ENCODE results near the gene CTSF. TPM values are rescaled to one million over a fixed set of nuclear protein-coding genes. Genes with fewer than 3 reads are reported as not detected.
"Not testable (repeated sequence)": the region's sequence is repeated elsewhere in the genome, so short reads cannot be mapped to it uniquely, and the experiment has no call there.

Gene CTSF
- total RNA-seq, 2 experiments from 2014 or later = not detected

- no peaks in the 10 kb centered on the region for H3K9me2 ChIP-seq (ENCODE audit: insufficient read depth, low read length)
- H2AFZ ChIP-seq (ENCODE audit: low read length) = peak within 1 kb of the TSS; percentile 88
- no TSS peak for BruUV-seq (replicated peaks)
- ChIA-PET CTCF (ENCODE audit: unreplicated experiment) (interaction anchor here (0.6 to 1.5 kb wide), 3 partner anchors 65 to 132 kb away, joined by 3 to 7 read pairs (median 3); partner anchors contain the start of genes MRPL11 and RBM4B), POLR2A (interaction anchor here (0.8 to 2.8 kb wide), 5 partner anchors 12 to 132 kb away, joined by 3 to 11 read pairs (median 4); partner anchors contain the start of gene RBM4B)
- H4K20me1 ChIP-seq (ENCODE audit: insufficient read depth, low read length) = no peaks in the 10 kb centered on the region
- peaks cover 13% of the 10 kb centered on the region for H3K36me3 ChIP-seq (ENCODE audit: insufficient read depth, low read length)
- peak within 1 kb of the TSS; percentile 79 for H3K27ac ChIP-seq (ENCODE audit: low read depth, low read length, poor library complexity, severe bottlenecking)
- DNase-seq (ENCODE audit: low spot score) = peak; percentile 91
- peak within 1 kb of the TSS; percentile 86 for H3K4me2 ChIP-seq (ENCODE audit: low read length)
- TF ChIP-seq, protein P1, sequence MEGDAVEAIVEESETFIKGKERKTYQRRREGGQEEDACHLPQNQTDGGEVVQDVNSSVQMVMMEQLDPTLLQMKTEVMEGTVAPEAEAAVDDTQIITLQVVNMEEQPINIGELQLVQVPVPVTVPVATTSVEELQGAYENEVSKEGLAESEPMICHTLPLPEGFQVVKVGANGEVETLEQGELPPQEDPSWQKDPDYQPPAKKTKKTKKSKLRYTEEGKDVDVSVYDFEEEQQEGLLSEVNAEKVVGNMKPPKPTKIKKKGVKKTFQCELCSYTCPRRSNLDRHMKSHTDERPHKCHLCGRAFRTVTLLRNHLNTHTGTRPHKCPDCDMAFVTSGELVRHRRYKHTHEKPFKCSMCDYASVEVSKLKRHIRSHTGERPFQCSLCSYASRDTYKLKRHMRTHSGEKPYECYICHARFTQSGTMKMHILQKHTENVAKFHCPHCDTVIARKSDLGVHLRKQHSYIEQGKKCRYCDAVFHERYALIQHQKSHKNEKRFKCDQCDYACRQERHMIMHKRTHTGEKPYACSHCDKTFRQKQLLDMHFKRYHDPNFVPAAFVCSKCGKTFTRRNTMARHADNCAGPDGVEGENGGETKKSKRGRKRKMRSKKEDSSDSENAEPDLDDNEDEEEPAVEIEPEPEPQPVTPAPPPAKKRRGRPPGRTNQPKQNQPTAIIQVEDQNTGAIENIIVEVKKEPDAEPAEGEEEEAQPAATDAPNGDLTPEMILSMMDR (conservative IDR thresholded peaks at IDR 0.05; ENCODE audit: low read length) = no peak
- TF ChIP-seq EZH2phosphoT487 (IDR thresholded peaks at IDR 0.05; ENCODE audit: borderline replicate concordance, low read depth, low read length) = no peak
- H3K79me2 ChIP-seq (ENCODE audit: insufficient read depth, low read depth, low read length) = peaks cover 9% of the 10 kb centered on the region; the same call in 1 of the 2 replicates
- intact Hi-C loops (cut with micrococcal nuclease; ENCODE audit: unreplicated experiment) = loop anchor here (1.0 kb wide), 1 partner anchor 66 kb away; the partner anchor contains the start of gene DPP3
- H3K4me3 ChIP-seq (ENCODE audit: low read depth, low read length, poor library complexity, severe bottlenecking) = peak within 1 kb of the TSS; percentile 89
- H3K4me1 ChIP-seq (ENCODE audit: insufficient read depth, low read length, poor library complexity, severe bottlenecking) = peaks cover 33% of the 10 kb centered on the region
- no peaks in the 10 kb centered on the region for H3K9me3 ChIP-seq (ENCODE audit: low read length)
Measured at GRCh38 chr11:66545701-66546367, 22.6 kb downstream of the CTSF start, which contains the start of gene ZDHHC24. Gene ZDHHC24 (minus strand): TSS chr11:66546048. CDS start chr11:66546003, 45 bp downstream.

GRCh38 chr11:66544952-66545351 lies 23.5 kb downstream of the CTSF start:
- H3K27ac ChIP-seq (ENCODE audit: low read depth, low read length, poor library complexity, severe bottlenecking) = peak overlapping the region; percentile 79
- TSS peak; percentile 75 for BruUV-seq (replicated peaks)
- peaks cover 13% of the 10 kb centered on the region for H3K36me3 ChIP-seq (ENCODE audit: insufficient read depth, low read length)
- DNase-seq (ENCODE audit: low spot score) = peak; percentile 41
- peaks cover 33% of the 10 kb centered on the region for H3K4me1 ChIP-seq (ENCODE audit: insufficient read depth, low read length, poor library complexity, severe bottlenecking)
- peak overlapping the region; percentile 89 for H3K4me3 ChIP-seq (ENCODE audit: low read depth, low read length, poor library complexity, severe bottlenecking)
- ChIA-PET POLR2A (interaction anchor here (0.6 to 2.8 kb wide), 3 partner anchors 11 to 133 kb away, joined by 4 to 11 read pairs (median 5); partner anchors contain the start of gene RBM4B), CTCF (ENCODE audit: unreplicated experiment) (interaction anchor here (1.5 kb wide), 1 partner anchor 133 kb away, joined by 7 read pairs; the partner anchor contains the start of gene RBM4B)
- not testable (repeated sequence) for H3K79me2 ChIP-seq (ENCODE audit: insufficient read depth, low read depth, low read length); H4K20me1 ChIP-seq (ENCODE audit: insufficient read depth, low read length); H3K9me2 ChIP-seq (ENCODE audit: insufficient read depth, low read length); H3K9me3 ChIP-seq (ENCODE audit: low read length)
- intact Hi-C loops (cut with micrococcal nuclease; ENCODE audit: unreplicated experiment) = loop anchor here (5.0 kb wide), 1 partner anchor 72 kb away; the partner anchor contains the start of gene RBM14
- peak overlapping the region; percentile 88 for H2AFZ ChIP-seq (ENCODE audit: low read length)
- H3K4me2 ChIP-seq (ENCODE audit: low read length) = peak overlapping the region; percentile 86

DNA sequence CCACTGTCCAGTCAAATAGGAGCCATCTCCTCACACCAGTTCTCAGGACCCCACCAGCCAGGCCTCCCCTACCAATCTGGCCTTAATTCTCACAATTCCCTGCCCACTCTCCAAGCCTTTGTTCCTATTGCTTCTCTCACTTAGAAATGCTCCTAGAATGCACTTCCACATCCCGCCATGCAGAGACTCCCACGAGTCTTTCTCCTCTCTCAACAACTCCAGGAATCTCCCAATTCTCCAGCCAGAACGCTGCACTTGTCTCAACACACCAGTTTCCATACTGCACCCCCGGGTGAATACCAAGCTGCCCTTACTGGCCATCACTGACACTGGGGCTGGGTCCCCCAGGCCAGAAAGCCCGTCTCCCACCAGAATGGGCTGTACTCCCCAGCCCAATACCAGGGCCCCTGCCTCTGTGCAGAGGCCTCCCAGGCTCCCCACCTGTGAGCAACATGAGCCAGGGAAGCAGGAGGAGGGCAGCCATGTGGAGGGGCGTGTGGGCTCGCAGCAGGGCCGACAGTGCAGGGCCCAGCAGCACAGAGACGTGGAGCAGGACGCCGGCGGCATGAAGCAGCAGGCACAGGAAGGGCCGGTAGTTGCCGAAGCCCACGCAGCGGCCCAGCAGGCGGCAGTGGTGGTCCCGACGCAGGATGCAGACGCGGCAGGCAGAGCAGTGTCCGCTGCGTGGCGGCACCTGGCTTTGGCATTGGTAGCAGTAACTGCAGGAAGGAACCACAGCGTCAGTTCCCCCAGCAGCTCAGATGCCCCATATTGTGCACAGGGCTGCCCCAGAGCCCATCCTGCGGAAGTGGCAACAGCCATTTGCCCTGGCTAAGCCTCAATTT lies 24.9 kb downstream of the CTSF start:
- Histone ChIP-seq H3K9me2 (ENCODE audit: insufficient read depth, low read length) (no peaks in the 10 kb centered on the region), H3K27ac (ENCODE audit: low read depth, low read length, poor library complexity, severe bottlenecking) (peak overlapping the region; percentile 79), H2AFZ (ENCODE audit: low read length) (peak overlapping the region; percentile 49; the same call in 1 of the 2 replicates), H3K4me2 (ENCODE audit: low read length) (peak overlapping the region; percentile 86), H3K36me3 (ENCODE audit: insufficient read depth, low read length) (peaks cover 13% of the 10 kb centered on the region), H4K20me1 (ENCODE audit: insufficient read depth, low read length) (no peaks in the 10 kb centered on the region), H3K4me1 (ENCODE audit: insufficient read depth, low read length, poor library complexity, severe bottlenecking) (peaks cover 33% of the 10 kb centered on the region), H3K9me3 (ENCODE audit: low read length) (no peaks in the 10 kb centered on the region), H3K4me3 (ENCODE audit: low read depth, low read length, poor library complexity, severe bottlenecking) (peak overlapping the region; percentile 89), H3K79me2 (ENCODE audit: insufficient read depth, low read depth, low read length) (peaks cover 9% of the 10 kb centered on the region; the same call in 1 of the 2 replicates)
- peak; percentile 95 for DNase-seq (ENCODE audit: low spot score)
- intact Hi-C loops (cut with micrococcal nuclease; ENCODE audit: unreplicated experiment) = loop anchor here (1.0 to 5.0 kb wide), 2 partner anchors 74 to 135 kb away; partner anchors contain the start of gene RBM14
- CTCF ChIA-PET (ENCODE audit: unreplicated experiment) = no interaction called here
- no peak for TF ChIP-seq EZH2phosphoT487 (IDR thresholded peaks at IDR 0.05; ENCODE audit: borderline replicate concordance, low read depth, low read length)
- TF ChIP-seq, protein P1 (conservative IDR thresholded peaks at IDR 0.05; ENCODE audit: low read length) = peak; percentile 83
- no TSS peak for BruUV-seq (replicated peaks)
- POLR2A ChIA-PET = no interaction called here
